Measurements from ENCODE around the gene ARHGDIG. TPM values are rescaled to one million over a fixed set of nuclear protein-coding genes. Genes with fewer than 3 reads are reported as not detected.

ARHGDIG gene
- total RNA-seq, 6 experiments from 2014 or later, result not detected

GRCh38 chr16:297832-298231 is 17.4 kb downstream of the ARHGDIG start:
- TF ChIP-seq, protein P1, sequence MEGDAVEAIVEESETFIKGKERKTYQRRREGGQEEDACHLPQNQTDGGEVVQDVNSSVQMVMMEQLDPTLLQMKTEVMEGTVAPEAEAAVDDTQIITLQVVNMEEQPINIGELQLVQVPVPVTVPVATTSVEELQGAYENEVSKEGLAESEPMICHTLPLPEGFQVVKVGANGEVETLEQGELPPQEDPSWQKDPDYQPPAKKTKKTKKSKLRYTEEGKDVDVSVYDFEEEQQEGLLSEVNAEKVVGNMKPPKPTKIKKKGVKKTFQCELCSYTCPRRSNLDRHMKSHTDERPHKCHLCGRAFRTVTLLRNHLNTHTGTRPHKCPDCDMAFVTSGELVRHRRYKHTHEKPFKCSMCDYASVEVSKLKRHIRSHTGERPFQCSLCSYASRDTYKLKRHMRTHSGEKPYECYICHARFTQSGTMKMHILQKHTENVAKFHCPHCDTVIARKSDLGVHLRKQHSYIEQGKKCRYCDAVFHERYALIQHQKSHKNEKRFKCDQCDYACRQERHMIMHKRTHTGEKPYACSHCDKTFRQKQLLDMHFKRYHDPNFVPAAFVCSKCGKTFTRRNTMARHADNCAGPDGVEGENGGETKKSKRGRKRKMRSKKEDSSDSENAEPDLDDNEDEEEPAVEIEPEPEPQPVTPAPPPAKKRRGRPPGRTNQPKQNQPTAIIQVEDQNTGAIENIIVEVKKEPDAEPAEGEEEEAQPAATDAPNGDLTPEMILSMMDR (IDR thresholded peaks at IDR 0.05), result no peak
- TF ChIP-seq POLR2A (IDR thresholded peaks at IDR 0.05), result no peak
- DNase-seq (no peak), ATAC-seq (peak in 1 of 4 donors; percentile 30)
- Histone ChIP-seq H3K9me3 (no peaks in the 10 kb centered on the region), H3K27me3 (no peaks in the 10 kb centered on the region), H3K4me1 (no peaks in the 10 kb centered on the region), H3K27ac (no peak overlapping the region), H3K4me3 (no peak overlapping the region), H3K36me3 (peaks cover 0 to 4% (median 0%) of the 10 kb centered on the region in 4 donors)
- intact Hi-C loops (cut with DNase I), result no loop called here
- WGBS (ENCODE audit: insufficient coverage, low coverage, low lambda C conversion rate, missing lambda C conversion rate), result no CpG with 5 or more reads among the region's 32 CpGs

DNA sequence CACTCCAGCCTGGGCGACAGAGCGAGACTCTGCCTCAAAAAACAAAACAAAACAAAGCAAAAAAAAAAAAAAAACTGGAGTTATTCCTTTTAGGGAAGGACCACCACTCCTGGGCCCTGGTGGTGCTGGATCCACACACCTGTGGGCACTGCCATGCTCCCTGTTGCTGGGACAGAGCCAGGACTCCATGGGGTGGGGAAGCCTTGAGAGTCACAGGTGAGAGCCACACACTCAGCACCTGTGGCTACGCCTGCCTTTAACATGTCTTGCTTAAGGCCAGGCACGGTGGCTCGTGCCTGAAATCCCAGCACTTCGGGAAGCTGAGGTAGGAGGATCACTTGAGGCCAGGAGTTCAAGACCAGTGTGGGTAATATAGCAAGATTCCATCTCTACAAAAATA is 20.8 kb downstream of the ARHGDIG start:
- H3K27me3 ChIP-seq, result no peaks in the 10 kb centered on the region
- 100% methylated on average over 1 of the region's 6 CpGs for WGBS (ENCODE audit: insufficient coverage, low coverage, low lambda C conversion rate, missing lambda C conversion rate)
- intact Hi-C loops (cut with DNase I), result no loop called here
- TF ChIP-seq, protein P1 (IDR thresholded peaks at IDR 0.05), result no peak
- no peak for TF ChIP-seq POLR2A (IDR thresholded peaks at IDR 0.05)
- ATAC-seq (no peak), DNase-seq (no peak)
- no peaks in the 10 kb centered on the region for H3K4me1 ChIP-seq
- no peaks in the 10 kb centered on the region for H3K36me3 ChIP-seq
- no peak overlapping the region for H3K27ac ChIP-seq
- no peaks in the 10 kb centered on the region for H3K9me3 ChIP-seq
- H3K4me3 ChIP-seq, result no peak overlapping the region

DNA sequence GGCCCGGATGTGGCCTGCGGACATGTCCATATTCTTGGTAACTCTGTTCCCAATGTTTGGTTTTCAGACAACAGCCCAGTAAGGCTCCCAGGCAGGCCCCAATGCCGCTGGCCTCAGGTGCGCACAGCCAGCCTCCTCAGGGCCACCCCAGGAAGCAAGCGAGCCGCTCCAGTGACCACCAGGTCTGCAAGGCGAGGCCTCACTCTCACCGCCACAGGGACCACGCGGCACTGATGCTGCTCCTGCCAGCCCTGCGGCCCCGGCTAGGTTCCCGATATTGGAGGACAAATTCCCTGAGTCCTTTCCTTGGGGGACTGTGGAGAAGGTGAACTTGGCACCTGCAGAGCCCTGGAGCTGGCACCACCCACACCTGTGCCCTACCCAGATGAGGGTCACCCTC is 21.6 kb downstream of the ARHGDIG start:
- DNase-seq (no peak), ATAC-seq (no peak)
- H3K9me3 ChIP-seq, result no peaks in the 10 kb centered on the region
- no peak overlapping the region for H3K4me3 ChIP-seq
- no peaks in the 10 kb centered on the region for H3K4me1 ChIP-seq
- no peaks in the 10 kb centered on the region for H3K36me3 ChIP-seq
- 100% methylated on average over 2 of the region's 13 CpGs for WGBS (ENCODE audit: insufficient coverage, low coverage, low lambda C conversion rate, missing lambda C conversion rate)
- no peaks in the 10 kb centered on the region for H3K27me3 ChIP-seq
- intact Hi-C loops (cut with DNase I), result no loop called here
- H3K27ac ChIP-seq, result no peak overlapping the region
- TF ChIP-seq, protein P1 (IDR thresholded peaks at IDR 0.05), result no peak
- TF ChIP-seq POLR2A (IDR thresholded peaks at IDR 0.05), result no peak

DNA sequence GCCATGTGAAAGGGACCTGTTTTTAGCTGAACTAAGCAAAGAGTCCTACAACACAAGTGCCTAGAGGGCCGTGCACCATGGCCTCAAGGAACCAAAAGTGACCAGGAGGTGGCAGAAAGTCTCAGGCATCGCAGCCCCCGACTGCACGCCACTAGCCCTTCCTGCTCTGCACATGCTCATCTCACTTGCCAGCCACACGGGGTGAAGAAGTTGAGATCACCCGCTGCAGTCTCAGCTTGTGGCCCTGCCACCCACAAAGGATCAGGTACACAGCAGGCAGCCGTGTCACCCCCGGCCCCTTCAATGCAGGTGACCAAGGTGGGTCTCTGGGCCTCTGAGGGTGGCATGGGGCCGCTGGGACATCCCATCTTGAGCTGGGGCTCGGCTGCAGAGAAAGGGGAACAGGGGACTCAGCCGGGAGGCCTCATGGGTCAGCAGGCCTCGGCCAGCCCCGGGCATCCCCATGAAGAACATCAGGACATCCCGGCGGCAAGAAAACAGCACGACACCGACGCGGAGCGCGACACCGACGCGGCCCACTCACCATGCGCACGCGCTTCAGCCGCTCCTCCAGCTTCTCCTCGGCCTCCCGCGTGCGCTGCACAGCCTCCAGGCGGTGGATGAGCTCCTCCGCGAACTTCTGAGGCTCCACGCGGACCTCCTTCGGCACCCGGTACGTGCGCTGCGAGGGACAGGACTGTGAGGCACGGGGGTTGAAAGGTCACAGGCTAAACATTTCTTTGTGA is 23.5 kb downstream of the ARHGDIG start:
- no peaks in the 10 kb centered on the region for H3K4me1 ChIP-seq
- TF ChIP-seq, protein P1 (IDR thresholded peaks at IDR 0.05), result no peak
- no peak for TF ChIP-seq POLR2A (IDR thresholded peaks at IDR 0.05)
- no peak overlapping the region for H3K27ac ChIP-seq
- DNase-seq (no peak), ATAC-seq (peak in 2 of 4 donors; percentile 17 to 19)
- 85% methylated on average over 9 of the region's 43 CpGs for WGBS (ENCODE audit: insufficient coverage, low coverage, low lambda C conversion rate, missing lambda C conversion rate)
- intact Hi-C loops (cut with DNase I), result no loop called here
- no peak overlapping the region for H3K4me3 ChIP-seq
- no peaks in the 10 kb centered on the region for H3K9me3 ChIP-seq
- H3K27me3 ChIP-seq, result no peaks in the 10 kb centered on the region
- H3K36me3 ChIP-seq, result peaks cover 0 to 8% (median 0%) of the 10 kb centered on the region in 4 donors

All from right lobe of liver (tissue), 6 donors.